Measurements from ENCODE around the gene JARID2. TPM values are rescaled to one million over a fixed set of nuclear protein-coding genes. Genes with fewer than 3 reads are reported as not detected.

Gene JARID2
- polyA plus RNA-seq, 1 experiment: 6.1 TPM

DNA sequence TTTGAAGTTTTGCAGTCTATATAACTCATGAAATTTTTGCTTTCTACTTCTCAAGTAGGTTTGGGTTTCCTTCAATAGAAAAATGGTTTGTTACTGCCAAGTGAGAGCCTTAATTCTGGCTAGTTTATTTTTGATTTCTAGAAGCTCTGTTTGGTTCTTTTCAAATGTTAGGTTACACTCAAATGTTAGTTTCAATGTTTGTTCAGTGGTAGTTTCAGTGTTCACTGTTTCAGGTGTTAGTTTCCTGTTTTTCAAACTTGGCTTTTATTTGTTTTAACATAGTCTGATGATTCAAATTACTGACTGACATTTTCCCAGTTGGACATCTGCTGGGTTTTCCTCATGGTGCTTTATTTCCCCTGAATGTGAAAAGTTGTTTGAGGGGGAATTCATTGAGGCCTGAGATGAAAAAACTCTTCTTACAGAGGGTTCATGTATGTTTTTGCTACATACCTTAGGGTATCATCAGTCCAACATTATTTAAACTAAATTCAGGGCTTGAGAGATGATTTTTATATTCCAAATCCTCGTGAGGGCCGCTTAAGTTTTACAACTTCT is 189.0 kb downstream of the JARID2 start:
- POLR2A ChIA-PET: interaction anchor here (0.5 kb wide), 1 partner anchor 43 kb away, joined by 6 read pairs; no protein-coding TSS in a partner anchor
- Histone ChIP-seq H3K4me3 (ENCODE audit: low read depth, low read length) (no peak overlapping the region), H3K36me3 (ENCODE audit: control insufficient read depth, insufficient read depth, low read length) (no peaks in the 10 kb centered on the region), H3K27me3 (ENCODE audit: control insufficient read depth, insufficient read depth, low read length) (no peaks in the 10 kb centered on the region)
- no peak for DNase-seq (ENCODE audit: low read depth)
- CTCF ChIA-PET: no interaction called here
- TF ChIP-seq, protein P1, sequence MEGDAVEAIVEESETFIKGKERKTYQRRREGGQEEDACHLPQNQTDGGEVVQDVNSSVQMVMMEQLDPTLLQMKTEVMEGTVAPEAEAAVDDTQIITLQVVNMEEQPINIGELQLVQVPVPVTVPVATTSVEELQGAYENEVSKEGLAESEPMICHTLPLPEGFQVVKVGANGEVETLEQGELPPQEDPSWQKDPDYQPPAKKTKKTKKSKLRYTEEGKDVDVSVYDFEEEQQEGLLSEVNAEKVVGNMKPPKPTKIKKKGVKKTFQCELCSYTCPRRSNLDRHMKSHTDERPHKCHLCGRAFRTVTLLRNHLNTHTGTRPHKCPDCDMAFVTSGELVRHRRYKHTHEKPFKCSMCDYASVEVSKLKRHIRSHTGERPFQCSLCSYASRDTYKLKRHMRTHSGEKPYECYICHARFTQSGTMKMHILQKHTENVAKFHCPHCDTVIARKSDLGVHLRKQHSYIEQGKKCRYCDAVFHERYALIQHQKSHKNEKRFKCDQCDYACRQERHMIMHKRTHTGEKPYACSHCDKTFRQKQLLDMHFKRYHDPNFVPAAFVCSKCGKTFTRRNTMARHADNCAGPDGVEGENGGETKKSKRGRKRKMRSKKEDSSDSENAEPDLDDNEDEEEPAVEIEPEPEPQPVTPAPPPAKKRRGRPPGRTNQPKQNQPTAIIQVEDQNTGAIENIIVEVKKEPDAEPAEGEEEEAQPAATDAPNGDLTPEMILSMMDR (IDR thresholded peaks at IDR 0.05; ENCODE audit: insufficient read depth, low read depth, low read length): no peak

DNA sequence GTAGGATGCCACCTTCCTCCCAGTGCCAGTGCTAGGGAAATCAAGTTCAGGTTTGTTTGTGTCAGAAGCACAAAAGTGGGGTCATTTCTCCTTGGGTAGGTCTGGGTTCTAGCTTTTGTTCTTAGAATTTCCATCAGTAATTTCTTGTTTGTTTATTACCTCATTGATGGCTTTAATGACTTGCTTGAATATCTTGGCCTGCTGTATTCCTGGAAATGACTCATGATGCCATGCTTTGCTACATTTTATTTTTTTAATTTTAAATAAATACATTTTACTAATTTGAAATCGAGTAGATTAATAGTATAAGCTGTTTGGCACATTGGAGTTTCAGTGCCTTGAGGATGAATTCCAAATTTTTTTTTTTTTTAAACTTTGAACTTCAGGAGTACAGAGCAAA is 189.6 kb downstream of the JARID2 start:
- ChIA-PET CTCF (no interaction called here), POLR2A (no interaction called here)
- no peaks in the 10 kb centered on the region for H3K36me3 ChIP-seq (ENCODE audit: control insufficient read depth, insufficient read depth, low read length)
- H3K4me3 ChIP-seq (ENCODE audit: low read depth, low read length): no peak overlapping the region
- no peak for DNase-seq (ENCODE audit: low read depth)
- TF ChIP-seq, protein P1 (IDR thresholded peaks at IDR 0.05; ENCODE audit: insufficient read depth, low read depth, low read length): no peak
- H3K27me3 ChIP-seq (ENCODE audit: control insufficient read depth, insufficient read depth, low read length): no peaks in the 10 kb centered on the region

DNA sequence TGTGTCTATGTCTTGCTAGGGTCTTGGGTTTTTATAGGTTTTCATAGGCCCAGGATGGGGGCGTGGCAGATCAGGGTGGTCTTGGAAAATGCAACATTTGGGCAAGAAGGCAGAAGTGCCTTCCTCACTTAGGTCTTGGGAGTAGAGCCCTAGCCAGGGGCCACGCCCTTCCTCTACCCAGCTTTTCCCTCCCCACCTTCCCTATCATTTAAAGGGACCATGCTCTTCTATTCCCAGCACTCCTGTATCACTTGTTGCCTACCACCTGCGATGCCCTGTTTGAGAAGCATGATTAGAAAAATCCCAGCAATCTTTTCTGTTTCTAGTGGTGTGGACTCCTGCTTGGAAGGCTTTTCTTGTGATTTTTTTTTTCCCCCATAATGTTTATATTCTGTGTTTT is 190.6 kb downstream of the JARID2 start:
- TF ChIP-seq, protein P1 (IDR thresholded peaks at IDR 0.05; ENCODE audit: insufficient read depth, low read depth, low read length): no peak
- no peak for DNase-seq (ENCODE audit: low read depth)
- H3K4me3 ChIP-seq (ENCODE audit: low read depth, low read length): no peak overlapping the region
- CTCF ChIA-PET: interaction anchor here (0.6 kb wide), 1 partner anchor 562 kb away, joined by 3 read pairs; no protein-coding TSS in a partner anchor
- no peaks in the 10 kb centered on the region for H3K36me3 ChIP-seq (ENCODE audit: control insufficient read depth, insufficient read depth, low read length)
- POLR2A ChIA-PET: no interaction called here
- no peaks in the 10 kb centered on the region for H3K27me3 ChIP-seq (ENCODE audit: control insufficient read depth, insufficient read depth, low read length)

DNA sequence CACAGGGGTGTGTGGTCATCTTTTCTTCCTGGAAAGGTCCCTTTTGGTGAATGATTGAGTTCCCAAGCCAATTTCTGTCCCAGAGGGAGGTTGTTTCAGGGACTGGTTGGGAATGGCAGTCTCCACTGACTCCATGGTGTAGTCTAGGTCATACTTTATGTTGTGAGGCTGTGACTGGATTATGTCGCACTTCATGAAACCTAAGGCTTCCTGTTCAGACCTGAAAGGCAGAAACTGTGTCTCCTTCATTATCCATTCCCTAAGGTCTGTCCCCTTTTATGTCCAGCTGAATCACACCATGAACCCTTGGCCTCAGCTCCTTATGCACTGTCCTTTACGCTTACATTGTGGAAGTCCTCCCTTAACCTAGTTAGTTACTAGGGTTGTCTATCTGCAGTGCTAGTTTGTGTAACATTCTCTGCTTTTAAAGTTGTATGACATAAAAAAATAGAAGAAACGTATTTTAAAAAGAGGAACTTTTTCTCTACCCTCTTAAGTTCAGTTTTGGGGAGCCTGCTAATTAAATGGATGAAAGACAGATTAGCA is 191.3 kb downstream of the JARID2 start:
- no peak overlapping the region for H3K4me3 ChIP-seq (ENCODE audit: low read depth, low read length)
- DNase-seq (ENCODE audit: low read depth): no peak
- no peaks in the 10 kb centered on the region for H3K36me3 ChIP-seq (ENCODE audit: control insufficient read depth, insufficient read depth, low read length)
- TF ChIP-seq, protein P1 (IDR thresholded peaks at IDR 0.05; ENCODE audit: insufficient read depth, low read depth, low read length): no peak
- H3K27me3 ChIP-seq (ENCODE audit: control insufficient read depth, insufficient read depth, low read length): no peaks in the 10 kb centered on the region
- ChIA-PET CTCF (interaction anchor here (0.6 kb wide), 1 partner anchor 563 kb away, joined by 3 read pairs; no protein-coding TSS in a partner anchor), POLR2A (no interaction called here)

DNA sequence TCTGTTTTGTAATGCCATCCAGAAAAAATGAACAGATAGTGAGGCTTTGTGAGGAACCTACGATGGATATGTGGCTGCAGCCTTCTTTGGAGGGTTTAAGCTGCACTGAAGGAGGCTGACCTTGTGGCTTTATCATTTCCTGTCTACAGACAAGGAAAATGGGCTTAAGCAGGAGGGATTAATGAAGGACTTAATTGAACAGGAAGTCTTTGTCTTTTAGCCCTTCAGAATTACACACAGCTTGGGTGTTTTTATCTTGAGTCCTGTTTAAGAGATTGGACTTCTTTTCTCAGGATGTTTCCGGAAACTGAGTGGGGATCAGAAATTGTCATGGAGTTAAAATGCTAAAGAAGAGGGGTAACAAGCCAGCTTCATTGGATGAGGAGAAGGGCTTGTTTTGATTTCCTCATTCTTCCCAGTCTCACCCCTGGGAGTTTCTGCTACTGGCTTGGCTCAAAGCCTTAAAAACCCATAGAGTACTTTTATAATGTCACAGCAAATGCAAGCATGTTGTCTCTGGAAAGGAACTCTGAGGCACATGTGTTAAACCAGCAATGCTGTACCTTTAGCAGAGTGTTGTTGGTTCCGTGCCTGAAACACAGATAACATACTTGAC is 193.6 kb downstream of the JARID2 start:
- Histone ChIP-seq H3K27me3 (ENCODE audit: control insufficient read depth, insufficient read depth, low read length) (no peaks in the 10 kb centered on the region), H3K36me3 (ENCODE audit: control insufficient read depth, insufficient read depth, low read length) (no peaks in the 10 kb centered on the region), H3K4me3 (ENCODE audit: low read depth, low read length) (no peak overlapping the region)
- DNase-seq (ENCODE audit: low read depth): no peak
- POLR2A ChIA-PET: interaction anchor here (0.6 kb wide), 1 partner anchor 24 kb away, joined by 13 read pairs; no protein-coding TSS in a partner anchor
- TF ChIP-seq, protein P1 (IDR thresholded peaks at IDR 0.05; ENCODE audit: insufficient read depth, low read depth, low read length): no peak
- CTCF ChIA-PET: interaction anchor here (0.6 to 1.1 kb wide), 3 partner anchors 51 to 1126 kb away, joined by 3 to 6 read pairs (median 4); no protein-coding TSS in a partner anchor
